GM23338 (cell line): Measurements from ENCODE around the gene SRI.

Experiments
- EZH2 ChIP-seq: fragments of 200-600 bp; sonication (generic); IDR thresholded peaks from one replicate; pipeline ENCODE4 v1.8.0; 2017; ENCODE audit warnings: antibody characterized with exemption, mild to moderate bottlenecking, low read depth; ENCODE audit not compliant: unreplicated experiment
- EZH2phosphoT487 ChIP-seq: fragments of 200-600 bp; sonication (generic); IDR thresholded peaks from one replicate; pipeline ENCODE4 v1.8.1; 2018; ENCODE audit warnings: antibody characterized with exemption; ENCODE audit not compliant: unreplicated experiment
- NANOG ChIP-seq: IDR thresholded peaks from 2 replicates; pipeline ENCODE4 v1.6.1; 2016; ENCODE audit warnings: antibody characterized with exemption, borderline replicate concordance
- POLR2AphosphoS5 ChIP-seq: IDR thresholded peaks from 2 replicates; pipeline ENCODE4 v1.6.1; 2016; ENCODE audit warnings: antibody characterized with exemption, low read depth
- TF ChIP-seq, protein P1 (sequence below), 2 experiments: fragments of 200-600 bp in 1 of 2; sonication (generic) in 1 of 2; conservative IDR thresholded peaks; 2 replicates each; pipeline versions ENCODE4 v1.5.1 to v1.6.1; 2016 to 2017; ENCODE audit warnings: antibody characterized with exemption in 2 of 2, low read depth in 2 of 2, mild to moderate bottlenecking in 2 of 2, moderate library complexity in 1 of 2

DNA sequence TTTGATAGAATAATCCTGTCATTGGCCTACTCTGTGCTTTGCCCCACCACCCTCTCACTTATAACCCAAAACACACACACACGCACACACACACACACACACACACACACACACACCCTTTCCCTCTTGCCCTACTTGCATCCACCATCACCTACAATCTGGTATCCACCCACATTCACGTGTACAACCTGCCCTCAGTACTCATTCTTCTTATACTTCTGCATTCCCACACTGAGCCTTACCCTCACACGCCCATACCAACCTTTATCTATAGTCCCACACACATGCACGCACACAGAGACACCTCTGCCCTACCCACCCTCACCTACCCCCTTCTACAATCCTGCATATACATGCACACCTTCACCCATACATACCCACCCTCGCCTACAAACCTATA, 10.8 kb upstream of the SRI start:
- TF ChIP-seq, protein P1, sequence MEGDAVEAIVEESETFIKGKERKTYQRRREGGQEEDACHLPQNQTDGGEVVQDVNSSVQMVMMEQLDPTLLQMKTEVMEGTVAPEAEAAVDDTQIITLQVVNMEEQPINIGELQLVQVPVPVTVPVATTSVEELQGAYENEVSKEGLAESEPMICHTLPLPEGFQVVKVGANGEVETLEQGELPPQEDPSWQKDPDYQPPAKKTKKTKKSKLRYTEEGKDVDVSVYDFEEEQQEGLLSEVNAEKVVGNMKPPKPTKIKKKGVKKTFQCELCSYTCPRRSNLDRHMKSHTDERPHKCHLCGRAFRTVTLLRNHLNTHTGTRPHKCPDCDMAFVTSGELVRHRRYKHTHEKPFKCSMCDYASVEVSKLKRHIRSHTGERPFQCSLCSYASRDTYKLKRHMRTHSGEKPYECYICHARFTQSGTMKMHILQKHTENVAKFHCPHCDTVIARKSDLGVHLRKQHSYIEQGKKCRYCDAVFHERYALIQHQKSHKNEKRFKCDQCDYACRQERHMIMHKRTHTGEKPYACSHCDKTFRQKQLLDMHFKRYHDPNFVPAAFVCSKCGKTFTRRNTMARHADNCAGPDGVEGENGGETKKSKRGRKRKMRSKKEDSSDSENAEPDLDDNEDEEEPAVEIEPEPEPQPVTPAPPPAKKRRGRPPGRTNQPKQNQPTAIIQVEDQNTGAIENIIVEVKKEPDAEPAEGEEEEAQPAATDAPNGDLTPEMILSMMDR (conservative IDR thresholded peaks at IDR 0.05; ENCODE audit: low read depth in 2 of 2) = no peak
- TF ChIP-seq EZH2 (no peak), POLR2AphosphoS5 (no peak), EZH2phosphoT487 (no peak), NANOG (no peak)
